ENCODE measurements around the gene FBN1.

DNA sequence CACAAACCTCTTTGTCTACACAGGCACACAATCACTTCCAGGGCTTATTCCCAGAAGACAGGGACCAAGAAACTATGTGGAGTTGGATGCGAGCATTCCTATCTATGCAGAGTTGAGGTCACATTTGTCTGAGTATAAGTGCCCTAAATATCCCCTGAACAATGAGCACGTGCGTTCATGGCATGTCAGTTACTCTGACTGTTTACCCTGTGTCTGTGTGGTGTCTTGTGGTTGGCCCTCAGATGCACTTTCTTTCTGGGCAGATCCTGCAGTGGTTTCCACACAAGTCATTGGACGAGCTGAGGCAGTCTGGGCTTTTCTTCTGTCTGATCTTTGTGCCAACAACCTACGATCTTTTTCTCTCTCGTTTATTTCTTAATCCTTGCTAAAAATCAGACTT, 134.5 kb downstream of the FBN1 start:
- TF ChIP-seq, protein P1, sequence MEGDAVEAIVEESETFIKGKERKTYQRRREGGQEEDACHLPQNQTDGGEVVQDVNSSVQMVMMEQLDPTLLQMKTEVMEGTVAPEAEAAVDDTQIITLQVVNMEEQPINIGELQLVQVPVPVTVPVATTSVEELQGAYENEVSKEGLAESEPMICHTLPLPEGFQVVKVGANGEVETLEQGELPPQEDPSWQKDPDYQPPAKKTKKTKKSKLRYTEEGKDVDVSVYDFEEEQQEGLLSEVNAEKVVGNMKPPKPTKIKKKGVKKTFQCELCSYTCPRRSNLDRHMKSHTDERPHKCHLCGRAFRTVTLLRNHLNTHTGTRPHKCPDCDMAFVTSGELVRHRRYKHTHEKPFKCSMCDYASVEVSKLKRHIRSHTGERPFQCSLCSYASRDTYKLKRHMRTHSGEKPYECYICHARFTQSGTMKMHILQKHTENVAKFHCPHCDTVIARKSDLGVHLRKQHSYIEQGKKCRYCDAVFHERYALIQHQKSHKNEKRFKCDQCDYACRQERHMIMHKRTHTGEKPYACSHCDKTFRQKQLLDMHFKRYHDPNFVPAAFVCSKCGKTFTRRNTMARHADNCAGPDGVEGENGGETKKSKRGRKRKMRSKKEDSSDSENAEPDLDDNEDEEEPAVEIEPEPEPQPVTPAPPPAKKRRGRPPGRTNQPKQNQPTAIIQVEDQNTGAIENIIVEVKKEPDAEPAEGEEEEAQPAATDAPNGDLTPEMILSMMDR (conservative IDR thresholded peaks at IDR 0.05 in 1 of 2, IDR thresholded peaks at IDR 0.05 in 1 of 2; ENCODE audit: extremely low read depth in 1 of 2, insufficient read depth in 1 of 2, low read depth in 1 of 2, low read length in 2 of 2), result no peak
- TF ChIP-seq EZH2 (IDR thresholded peaks at IDR 0.05; ENCODE audit: borderline replicate concordance, low read length), result no peak

Measured in mammary epithelial cell (primary cell).